ENCODE measurements around the gene CLASP1. TPM values are rescaled to one million over a fixed set of nuclear protein-coding genes. Genes with fewer than 3 reads are reported as not detected.

The CLASP1 gene
- polyA plus RNA-seq, 1 donor (not counting 4 experiments of a cell fraction or from before 2014, with no cell fraction given): 16.7 TPM

- H4K20me1 ChIP-seq (ENCODE audit: control insufficient read depth, extremely low read depth, insufficient read depth, low read length): no peaks in the 10 kb centered on the region
- dilution Hi-C loops (cut with MboI; ENCODE audit: extremely low pct_ligation_motif_present, low sequenced_read_pairs): no loop called here
- peak overlapping the region; percentile 96 for H3K27ac ChIP-seq (ENCODE audit: control insufficient read depth, insufficient read depth, low read length)
- H3K4me1 ChIP-seq (ENCODE audit: control insufficient read depth, extremely low read depth, insufficient read depth, low read length): peaks cover 19% of the 10 kb centered on the region
- FAIRE-seq: no peak
- H3K27me3 ChIP-seq (ENCODE audit: control insufficient read depth, extremely low read depth, insufficient read depth, low read length): no peaks in the 10 kb centered on the region
- TF ChIP-seq, protein P1, sequence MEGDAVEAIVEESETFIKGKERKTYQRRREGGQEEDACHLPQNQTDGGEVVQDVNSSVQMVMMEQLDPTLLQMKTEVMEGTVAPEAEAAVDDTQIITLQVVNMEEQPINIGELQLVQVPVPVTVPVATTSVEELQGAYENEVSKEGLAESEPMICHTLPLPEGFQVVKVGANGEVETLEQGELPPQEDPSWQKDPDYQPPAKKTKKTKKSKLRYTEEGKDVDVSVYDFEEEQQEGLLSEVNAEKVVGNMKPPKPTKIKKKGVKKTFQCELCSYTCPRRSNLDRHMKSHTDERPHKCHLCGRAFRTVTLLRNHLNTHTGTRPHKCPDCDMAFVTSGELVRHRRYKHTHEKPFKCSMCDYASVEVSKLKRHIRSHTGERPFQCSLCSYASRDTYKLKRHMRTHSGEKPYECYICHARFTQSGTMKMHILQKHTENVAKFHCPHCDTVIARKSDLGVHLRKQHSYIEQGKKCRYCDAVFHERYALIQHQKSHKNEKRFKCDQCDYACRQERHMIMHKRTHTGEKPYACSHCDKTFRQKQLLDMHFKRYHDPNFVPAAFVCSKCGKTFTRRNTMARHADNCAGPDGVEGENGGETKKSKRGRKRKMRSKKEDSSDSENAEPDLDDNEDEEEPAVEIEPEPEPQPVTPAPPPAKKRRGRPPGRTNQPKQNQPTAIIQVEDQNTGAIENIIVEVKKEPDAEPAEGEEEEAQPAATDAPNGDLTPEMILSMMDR (optimal IDR thresholded peaks at IDR 0.05 in 1 of 3, IDR thresholded peaks at IDR 0.05 in 1 of 3, conservative IDR thresholded peaks at IDR 0.05 in 1 of 3; ENCODE audit: extremely low read depth in 1 of 3, insufficient read depth in 2 of 3, low read length in 3 of 3): no peak
- no peak for TF ChIP-seq EZH2 (IDR thresholded peaks at IDR 0.05; ENCODE audit: low read length)
- no peaks in the 10 kb centered on the region for H3K36me3 ChIP-seq (ENCODE audit: control insufficient read depth in 2 of 2, extremely low read depth in 1 of 2, insufficient read depth in 2 of 2, low read length in 2 of 2)
- H3K4me3 ChIP-seq (ENCODE audit: control insufficient read depth in 2 of 3, extremely low read depth in 1 of 3, insufficient read depth in 2 of 3, low read depth in 1 of 3, low read length in 3 of 3): no peak overlapping the region
- H3K9ac ChIP-seq (ENCODE audit: control insufficient read depth, extremely low read depth, insufficient read depth, low read length): peak overlapping the region; percentile 94
- peaks cover 84% of the 10 kb centered on the region for H3K79me2 ChIP-seq (ENCODE audit: control insufficient read depth, insufficient read depth, low read length)
- no peaks in the 10 kb centered on the region for H3K9me1 ChIP-seq (ENCODE audit: control insufficient read depth, extremely low read depth, insufficient read depth, low read length)
- no peak for DNase-seq (ENCODE audit: low read depth, low spot score)
- H2AFZ ChIP-seq (ENCODE audit: control insufficient read depth, low read length): no peak overlapping the region
- no peaks in the 10 kb centered on the region for H3K9me3 ChIP-seq (ENCODE audit: control insufficient read depth, low read depth, low read length)
- peak overlapping the region; percentile 94 for H3K4me2 ChIP-seq (ENCODE audit: control insufficient read depth, extremely low read depth, insufficient read depth, low read depth, low read length)
Observed at GRCh38 chr2:121647396-121647795, 1.9 kb downstream of the CLASP1 start.

GRCh38 chr2:121644715-121645114 lies 4.5 kb downstream of the CLASP1 start:
- H3K9me3 ChIP-seq (ENCODE audit: control insufficient read depth, low read depth, low read length): no peaks in the 10 kb centered on the region
- H3K4me1 ChIP-seq (ENCODE audit: control insufficient read depth, extremely low read depth, insufficient read depth, low read length): peaks cover 9% of the 10 kb centered on the region
- H3K4me3 ChIP-seq (ENCODE audit: control insufficient read depth in 2 of 3, extremely low read depth in 1 of 3, insufficient read depth in 2 of 3, low read depth in 1 of 3, low read length in 3 of 3): no peak overlapping the region
- DNase-seq (ENCODE audit: low read depth, low spot score): no peak
- H3K36me3 ChIP-seq (ENCODE audit: control insufficient read depth in 2 of 2, extremely low read depth in 1 of 2, insufficient read depth in 2 of 2, low read length in 2 of 2): no peaks in the 10 kb centered on the region
- H4K20me1 ChIP-seq (ENCODE audit: control insufficient read depth, extremely low read depth, insufficient read depth, low read length): no peaks in the 10 kb centered on the region
- H3K9ac ChIP-seq (ENCODE audit: control insufficient read depth, extremely low read depth, insufficient read depth, low read length): no peak overlapping the region
- no peaks in the 10 kb centered on the region for H3K27me3 ChIP-seq (ENCODE audit: control insufficient read depth, extremely low read depth, insufficient read depth, low read length)
- TF ChIP-seq, protein P1 (optimal IDR thresholded peaks at IDR 0.05 in 1 of 3, IDR thresholded peaks at IDR 0.05 in 1 of 3, conservative IDR thresholded peaks at IDR 0.05 in 1 of 3; ENCODE audit: extremely low read depth in 1 of 3, insufficient read depth in 2 of 3, low read length in 3 of 3): no peak
- TF ChIP-seq EZH2 (IDR thresholded peaks at IDR 0.05; ENCODE audit: low read length): no peak
- dilution Hi-C loops (cut with MboI; ENCODE audit: extremely low pct_ligation_motif_present, low sequenced_read_pairs): no loop called here
- FAIRE-seq: no peak
- no peak overlapping the region for H3K4me2 ChIP-seq (ENCODE audit: control insufficient read depth, extremely low read depth, insufficient read depth, low read depth, low read length)
- no peaks in the 10 kb centered on the region for H3K9me1 ChIP-seq (ENCODE audit: control insufficient read depth, extremely low read depth, insufficient read depth, low read length)
- no peak overlapping the region for H2AFZ ChIP-seq (ENCODE audit: control insufficient read depth, low read length)
- no peak overlapping the region for H3K27ac ChIP-seq (ENCODE audit: control insufficient read depth, insufficient read depth, low read length)
- H3K79me2 ChIP-seq (ENCODE audit: control insufficient read depth, insufficient read depth, low read length): peaks cover 90% of the 10 kb centered on the region

All from keratinocyte (primary cell).